CD4-positive, alpha-beta T cell treated with Interferon alpha-2 for 1 hour (primary cell): Measurements from ENCODE around the gene SS18.

Experiments used
- DNase-seq, 2 donors: peaks; one replicate each; pipeline ENCODE4 v3.0.0-alpha.2; 2020 to 2022

Gene SS18

GRCh38 chr18:25992566-25992965, 97.8 kb downstream of the SS18 start:
- no peak for DNase-seq

- no peak for DNase-seq
Measured at GRCh38 chr18:25990473-25990872, 99.9 kb downstream of the SS18 start.

DNA sequence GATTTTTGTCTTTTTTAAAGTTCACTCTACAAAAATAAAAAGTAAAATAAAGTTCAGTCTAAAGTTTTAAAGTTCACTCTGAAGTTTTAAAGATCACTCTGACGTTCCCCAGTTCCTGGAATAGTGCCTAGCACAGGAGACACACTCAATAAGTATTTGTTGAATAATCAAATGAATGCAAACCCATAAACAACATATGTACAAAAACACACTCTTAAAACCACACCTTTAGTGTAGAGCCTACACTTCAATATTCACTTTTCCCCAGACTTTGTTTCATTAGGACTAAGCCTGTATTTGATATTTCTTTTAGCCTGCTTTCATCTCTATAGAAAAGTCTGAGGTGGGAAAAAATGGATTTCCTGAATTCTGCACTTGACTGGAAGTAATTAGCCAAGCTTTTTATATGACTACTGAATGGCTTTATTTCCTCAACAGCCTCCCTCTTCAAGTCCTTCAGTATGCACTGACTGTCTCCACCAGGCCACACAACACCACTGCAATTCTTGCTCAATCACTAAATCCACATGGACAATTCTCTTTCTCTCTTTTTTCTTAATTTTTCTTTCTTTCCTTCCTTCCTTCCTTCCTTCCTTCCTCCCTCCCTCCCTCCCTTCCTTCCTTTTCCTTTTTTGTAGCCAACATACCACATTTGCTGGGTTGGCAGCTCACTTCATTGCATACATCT, 104.6 kb downstream of the SS18 start:
- DNase-seq, result no peak

DNA sequence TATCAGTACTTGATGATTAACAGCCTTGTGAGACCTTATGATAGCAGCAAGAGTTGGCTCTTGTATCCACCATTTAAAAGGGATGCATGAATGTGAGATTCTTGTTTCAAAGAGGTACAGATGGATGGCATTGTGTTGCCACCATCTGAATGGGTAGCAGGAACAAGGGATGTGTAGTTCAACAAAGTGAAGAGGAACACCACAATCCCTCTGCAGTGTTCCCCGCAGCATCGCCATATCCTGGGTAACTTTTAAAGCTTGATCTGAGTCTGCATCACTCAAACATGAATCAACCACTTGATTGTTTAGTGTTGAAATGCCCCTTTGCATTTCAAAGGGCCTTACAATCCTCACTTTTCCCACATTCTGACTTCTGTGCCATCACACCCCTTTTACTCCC, 106.7 kb downstream of the SS18 start:
- DNase-seq, result no peak

DNA sequence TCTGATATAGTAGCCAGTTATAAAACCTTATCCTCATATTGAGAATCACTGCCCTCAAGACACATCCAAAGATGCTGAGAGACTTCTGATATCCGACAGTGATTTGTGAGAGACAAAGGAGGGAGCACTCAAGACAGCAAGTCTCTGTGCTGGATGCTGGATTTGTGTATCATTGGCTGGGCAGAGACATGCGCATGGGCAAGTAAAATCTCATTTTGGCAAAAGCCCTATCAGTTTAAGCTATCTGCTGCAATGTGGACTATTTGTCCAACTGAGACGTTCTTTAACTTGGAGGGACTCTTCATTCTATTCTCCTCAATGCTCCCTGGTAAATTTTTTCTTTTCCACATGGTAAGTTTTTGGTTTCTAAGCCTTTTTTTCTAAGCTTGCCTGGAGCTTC, 107.5 kb downstream of the SS18 start:
- DNase-seq, result no peak

DNA sequence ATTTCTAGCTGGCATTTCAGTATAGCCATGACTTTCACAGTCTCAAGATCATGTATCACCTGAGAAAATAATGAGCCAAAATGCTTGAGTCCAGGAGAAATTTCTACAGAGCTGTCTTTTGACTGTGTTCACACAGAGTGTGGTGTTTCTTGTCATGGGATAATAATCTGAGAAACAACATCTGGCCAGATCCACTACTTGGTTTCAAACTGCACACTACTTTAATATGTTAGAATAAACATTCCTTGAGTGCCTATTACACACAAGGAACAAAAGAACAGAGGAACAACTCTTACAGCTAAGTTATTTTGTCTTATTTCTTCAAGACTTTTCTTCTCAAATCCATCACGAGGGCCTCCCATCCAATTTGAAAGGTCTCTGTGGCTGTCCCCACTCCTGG, 108.3 kb downstream of the SS18 start:
- no peak for DNase-seq

DNA sequence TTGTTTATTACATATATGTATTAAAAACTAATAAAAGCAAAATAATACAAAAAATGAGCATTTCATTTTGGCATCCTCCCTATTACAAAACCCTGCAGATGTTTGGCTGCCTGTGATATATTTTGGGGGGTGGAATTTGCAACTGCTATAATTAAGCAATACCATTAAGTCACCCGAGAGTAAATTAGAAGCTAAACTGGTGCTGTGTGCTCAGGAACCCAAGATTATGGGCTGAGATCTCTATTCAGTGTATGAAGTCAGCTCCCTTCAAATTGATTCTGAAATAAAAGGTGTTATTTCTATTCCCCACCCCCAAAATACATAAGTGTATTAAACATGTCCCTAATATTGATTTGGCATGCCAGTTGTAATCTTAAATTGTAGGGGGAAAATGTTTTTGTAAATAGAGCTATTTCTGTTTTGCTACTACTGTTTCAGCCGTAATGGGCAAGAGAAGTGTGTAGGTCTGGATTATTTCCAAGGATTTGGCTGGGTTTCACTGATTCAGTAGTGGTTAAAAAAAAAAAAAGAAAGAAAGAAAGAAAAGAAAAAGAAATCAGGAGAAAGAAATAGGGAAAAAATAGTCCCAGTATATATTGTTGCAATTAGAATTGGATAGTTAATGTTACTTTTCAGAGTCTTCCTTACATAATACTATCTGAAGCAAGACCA, 110.9 kb downstream of the SS18 start:
- no peak for DNase-seq

- DNase-seq, result no peak
Measured at GRCh38 chr18:25976554-25976953, 113.9 kb downstream of the SS18 start.

DNA sequence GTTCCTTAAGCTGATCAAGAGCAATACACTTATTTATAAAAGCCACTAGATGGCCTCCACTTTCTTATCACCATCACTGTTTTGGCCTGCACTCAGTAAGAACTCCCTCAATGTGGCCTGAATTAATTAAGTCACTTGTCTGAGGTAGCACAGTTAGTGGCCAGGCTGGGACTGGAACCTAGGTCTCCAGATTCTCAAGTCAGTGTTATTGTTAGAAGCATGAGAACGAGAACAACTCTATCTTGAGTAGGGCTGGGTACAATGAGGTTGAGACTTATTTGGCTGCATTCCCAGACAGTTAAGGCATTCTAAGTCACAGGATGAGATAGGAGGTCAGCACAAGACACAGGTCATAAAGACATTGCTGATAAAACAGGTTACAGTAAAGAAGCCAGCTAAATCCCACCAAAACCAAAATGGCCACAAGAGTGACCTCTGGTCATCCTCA, 115.8 kb downstream of the SS18 start:
- DNase-seq, result no peak
